ENCODE results near the gene CUL9. TPM values are rescaled to one million over a fixed set of nuclear protein-coding genes. Genes with fewer than 3 reads are reported as not detected.

Gene CUL9
- total RNA-seq, 4 donors from 2014 or later, result 41.1 to 69.9 (median 50.3) TPM

- DNase-seq, result no peak
- in situ Hi-C loops (cut with MboI; ENCODE audit: low pct_ligation_motif_present in 1 of 4, low pct_unique_long_range_greater_than_20kb in 1 of 4, low sequenced_read_pairs in 3 of 4) (no loop called here), intact Hi-C loops (cut with DNase I; ENCODE audit: low total_unique reads) (no loop called here)
- WGBS, 2 donors (ENCODE audit: low coverage in 1 of 2), result 72% methylated on average over 5 of the region's 5 CpGs; no CpG with 5 or more reads in 1 of the 2 donors
- Histone ChIP-seq H3K36me3 (peaks cover 0 to 26% (median 8%) of the 10 kb centered on the region in 4 donors), H3K4me3 (no peak overlapping the region), H3K4me1 (peaks cover 0 to 21% (median 19%) of the 10 kb centered on the region in 4 donors), H3K27ac (peak overlapping the region in 2 of 4 donors; percentile 77 to 86), H3K27me3 (no peaks in the 10 kb centered on the region), H3K9me3 (no peaks in the 10 kb centered on the region)
- TF ChIP-seq, protein P1, sequence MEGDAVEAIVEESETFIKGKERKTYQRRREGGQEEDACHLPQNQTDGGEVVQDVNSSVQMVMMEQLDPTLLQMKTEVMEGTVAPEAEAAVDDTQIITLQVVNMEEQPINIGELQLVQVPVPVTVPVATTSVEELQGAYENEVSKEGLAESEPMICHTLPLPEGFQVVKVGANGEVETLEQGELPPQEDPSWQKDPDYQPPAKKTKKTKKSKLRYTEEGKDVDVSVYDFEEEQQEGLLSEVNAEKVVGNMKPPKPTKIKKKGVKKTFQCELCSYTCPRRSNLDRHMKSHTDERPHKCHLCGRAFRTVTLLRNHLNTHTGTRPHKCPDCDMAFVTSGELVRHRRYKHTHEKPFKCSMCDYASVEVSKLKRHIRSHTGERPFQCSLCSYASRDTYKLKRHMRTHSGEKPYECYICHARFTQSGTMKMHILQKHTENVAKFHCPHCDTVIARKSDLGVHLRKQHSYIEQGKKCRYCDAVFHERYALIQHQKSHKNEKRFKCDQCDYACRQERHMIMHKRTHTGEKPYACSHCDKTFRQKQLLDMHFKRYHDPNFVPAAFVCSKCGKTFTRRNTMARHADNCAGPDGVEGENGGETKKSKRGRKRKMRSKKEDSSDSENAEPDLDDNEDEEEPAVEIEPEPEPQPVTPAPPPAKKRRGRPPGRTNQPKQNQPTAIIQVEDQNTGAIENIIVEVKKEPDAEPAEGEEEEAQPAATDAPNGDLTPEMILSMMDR (IDR thresholded peaks at IDR 0.05), result no peak
- TF ChIP-seq POLR2AphosphoS5 (IDR thresholded peaks at IDR 0.05) (peak in 1 of 3 donors; percentile 7), POLR2A (IDR thresholded peaks at IDR 0.05) (no peak)
Measured at GRCh38 chr6:43180985-43181384, 1.0 kb upstream of the CUL9 start.

GRCh38 chr6:43181621-43181941 lies 415 bp upstream of the CUL9 start:
- H3K36me3 ChIP-seq, result peaks cover 0 to 20% (median 9%) of the 10 kb centered on the region in 4 donors
- H3K27ac ChIP-seq, result peak overlapping the region; percentile 77 to 86 (median 82)
- no peaks in the 10 kb centered on the region for H3K27me3 ChIP-seq
- DNase-seq, result no peak
- peaks cover 0 to 21% (median 19%) of the 10 kb centered on the region in 4 donors for H3K4me1 ChIP-seq
- H3K4me3 ChIP-seq, result peak overlapping the region; percentile 57 to 75 (median 70)
- WGBS, 2 donors (ENCODE audit: low coverage in 1 of 2), result 43 to 64% methylated on average over 6 to 9 of the region's 9 CpGs
- no peaks in the 10 kb centered on the region for H3K9me3 ChIP-seq
- in situ Hi-C loops (cut with MboI; ENCODE audit: low pct_ligation_motif_present in 1 of 4, low pct_unique_long_range_greater_than_20kb in 1 of 4, low sequenced_read_pairs in 3 of 4) (no loop called here), intact Hi-C loops (cut with DNase I; ENCODE audit: low total_unique reads) (no loop called here)
- TF ChIP-seq POLR2AphosphoS5 (IDR thresholded peaks at IDR 0.05) (no peak), POLR2A (IDR thresholded peaks at IDR 0.05) (no peak), EP300 (IDR thresholded peaks at IDR 0.05; ENCODE audit: low read depth) (no peak)
- TF ChIP-seq, protein P1 (IDR thresholded peaks at IDR 0.05), result no peak

- no peaks in the 10 kb centered on the region for H3K27me3 ChIP-seq
- WGBS, 2 donors (ENCODE audit: low coverage in 1 of 2), result 99 to 100% methylated on average over 1 to 4 of the region's 4 CpGs
- intact Hi-C loops (cut with DNase I; ENCODE audit: low total_unique reads), result no loop called here
- no peak overlapping the region for H3K4me3 ChIP-seq
- in situ Hi-C loops (cut with MboI; ENCODE audit: low pct_ligation_motif_present in 1 of 4, low pct_unique_long_range_greater_than_20kb in 1 of 4, low sequenced_read_pairs in 3 of 4), result no loop called here
- no peak overlapping the region for H3K27ac ChIP-seq
- H3K9me3 ChIP-seq, result no peaks in the 10 kb centered on the region
- peaks cover 0 to 21% (median 19%) of the 10 kb centered on the region in 4 donors for H3K4me1 ChIP-seq
- TF ChIP-seq, protein P1 (IDR thresholded peaks at IDR 0.05), result no peak
- no peak for DNase-seq
- peaks cover 0 to 18% (median 9%) of the 10 kb centered on the region in 4 donors for H3K36me3 ChIP-seq
Measured at GRCh38 chr6:43183441-43183840, 1.4 kb downstream of the CUL9 start.

DNA sequence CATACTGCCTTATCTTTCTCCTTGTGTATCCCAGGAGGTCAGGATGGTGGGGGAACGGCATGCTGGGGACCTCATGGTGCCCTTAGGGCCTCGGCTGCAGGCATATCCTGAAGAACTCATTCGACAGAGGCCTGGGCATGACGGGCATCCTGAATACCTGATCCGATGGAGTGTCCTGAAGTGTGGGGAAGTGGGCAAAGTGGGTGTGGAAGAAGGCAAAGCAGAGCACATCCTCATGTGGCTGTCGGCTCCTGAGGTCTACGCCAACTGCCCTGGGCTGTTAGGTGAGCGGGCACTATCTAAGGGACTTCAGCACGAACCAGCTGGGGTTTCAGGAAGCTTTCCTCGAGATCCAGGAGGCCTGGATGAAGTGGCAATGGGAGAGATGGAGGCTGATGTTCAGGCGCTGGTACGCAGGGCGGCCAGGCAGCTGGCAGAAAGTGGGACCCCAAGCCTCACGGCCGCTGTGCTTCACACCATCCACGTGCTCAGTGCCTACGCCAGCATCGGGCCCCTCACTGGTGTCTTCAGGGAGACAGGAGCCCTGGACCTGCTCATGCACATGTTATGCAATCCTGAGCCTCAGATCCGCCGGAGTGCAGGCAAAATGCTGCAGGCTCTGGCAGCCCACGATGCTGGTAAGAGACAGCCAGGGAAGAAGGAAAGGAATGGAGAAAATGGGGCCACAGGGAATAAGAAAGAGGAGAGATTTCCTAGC lies 2.4 kb downstream of the CUL9 start:
- TF ChIP-seq, protein P1 (IDR thresholded peaks at IDR 0.05), result no peak
- TF ChIP-seq EP300 (IDR thresholded peaks at IDR 0.05; ENCODE audit: low read depth) (no peak), POLR2AphosphoS5 (IDR thresholded peaks at IDR 0.05) (no peak), POLR2A (IDR thresholded peaks at IDR 0.05) (no peak)
- in situ Hi-C loops (cut with MboI; ENCODE audit: low pct_ligation_motif_present in 1 of 4, low pct_unique_long_range_greater_than_20kb in 1 of 4, low sequenced_read_pairs in 3 of 4) (no loop called here), intact Hi-C loops (cut with DNase I; ENCODE audit: low total_unique reads) (no loop called here)
- Histone ChIP-seq H3K4me1 (peaks cover 0 to 21% (median 19%) of the 10 kb centered on the region in 4 donors), H3K27ac (no peak overlapping the region), H3K27me3 (no peaks in the 10 kb centered on the region), H3K36me3 (peaks cover 0 to 12% (median 2%) of the 10 kb centered on the region in 4 donors), H3K9me3 (no peaks in the 10 kb centered on the region), H3K4me3 (no peak overlapping the region)
- 92 to 96% methylated on average over 2 to 21 of the region's 21 CpGs for WGBS, 2 donors (ENCODE audit: low coverage in 1 of 2)
- no peak for DNase-seq
